ENCODE measurements around the gene SPPL3.
A peak's percentile ranks its signal among the peaks of the same experiment; 100 is the strongest.

Gene SPPL3

GRCh38 chr12:120725151-120725658 lies 179.0 kb downstream of the SPPL3 start:
- POLR2A ChIA-PET, result interaction anchor here (0.7 to 1.0 kb wide), 3 partner anchors 14 to 144 kb away, joined by 3 to 4 read pairs (median 4); partner anchors contain the start of gene POP5
- TF ChIP-seq ZNF335 (tag by site-specific recombination; conservative IDR thresholded peaks at IDR 0.05) (peak; percentile 83), HOXC10 (CRISPR knock-in tag; IDR thresholded peaks at IDR 0.05) (no peak), ZNF585B (tag by site-specific recombination; IDR thresholded peaks at IDR 0.05) (no peak)

GRCh38 chr12:120724720-120725119 lies 179.4 kb downstream of the SPPL3 start:
- TF ChIP-seq ZNF692 (tag by site-specific recombination; IDR thresholded peaks at IDR 0.05) (no peak), ZFHX2 (tag by site-specific recombination; conservative IDR thresholded peaks at IDR 0.05) (peak; percentile 91), EGR2 (tag by site-specific recombination; IDR thresholded peaks at IDR 0.05; ENCODE audit: low read depth) (peak; percentile 72)
- CTCF ChIA-PET, result interaction anchor here (0.7 to 1.2 kb wide), 3 partner anchors 10 to 247 kb away, joined by 3 to 6 read pairs (median 4); no protein-coding TSS in a partner anchor
- POLR2A ChIA-PET, result interaction anchor here (0.7 to 1.0 kb wide), 3 partner anchors 13 to 143 kb away, joined by 3 to 4 read pairs (median 4); partner anchors contain the start of gene POP5
- H3K4me1 ChIP-seq (ENCODE audit: control insufficient read depth, insufficient read depth, low read length), result no peaks in the 10 kb centered on the region; the same call in none of the 2 replicates
- no peak overlapping the region for H3K4me3 ChIP-seq (ENCODE audit: low read depth, low read length)
- H3K36me3 ChIP-seq (ENCODE audit: control insufficient read depth in 2 of 2, insufficient read depth in 1 of 2, low read length in 2 of 2), result peaks cover 29 to 74% of the 10 kb centered on the region in 2 experiments
- no peaks in the 10 kb centered on the region for H3K9me3 ChIP-seq (ENCODE audit: control insufficient read depth, insufficient read depth, low read depth, low read length)
- H3K27ac ChIP-seq (ENCODE audit: extremely low read depth, low read depth, low read length), result no peak overlapping the region

More at GRCh38 chr12:120725151-120725658, 179.0 kb downstream of the SPPL3 start:
- no peaks in the 10 kb centered on the region; the same call in none of the 2 replicates for H3K4me1 ChIP-seq (ENCODE audit: control insufficient read depth, insufficient read depth, low read length)
- peak overlapping the region; percentile 32; the same call in 1 of the 2 replicates for H3K27ac ChIP-seq (ENCODE audit: extremely low read depth, low read depth, low read length)
- peaks cover 26 to 73% of the 10 kb centered on the region in 2 experiments for H3K36me3 ChIP-seq (ENCODE audit: control insufficient read depth in 2 of 2, insufficient read depth in 1 of 2, low read length in 2 of 2)
- CTCF ChIA-PET, result interaction anchor here (0.7 to 1.2 kb wide), 3 partner anchors 11 to 247 kb away, joined by 3 to 6 read pairs (median 4); no protein-coding TSS in a partner anchor
- H3K9me3 ChIP-seq (ENCODE audit: control insufficient read depth, insufficient read depth, low read depth, low read length), result no peaks in the 10 kb centered on the region
- peak overlapping the region; percentile 64 for H3K4me3 ChIP-seq (ENCODE audit: low read depth, low read length)

- Histone ChIP-seq H3K4me3 (ENCODE audit: low read depth, low read length) (no peak overlapping the region), H3K4me1 (ENCODE audit: control insufficient read depth, insufficient read depth, low read length) (no peaks in the 10 kb centered on the region; the same call in none of the 2 replicates), H3K36me3 (ENCODE audit: control insufficient read depth in 2 of 2, insufficient read depth in 1 of 2, low read length in 2 of 2) (peaks cover 41 to 79% of the 10 kb centered on the region in 2 experiments), H3K27ac (ENCODE audit: extremely low read depth, low read depth, low read length) (no peak overlapping the region), H3K9me3 (ENCODE audit: control insufficient read depth, insufficient read depth, low read depth, low read length) (no peaks in the 10 kb centered on the region)
- CTCF ChIA-PET, result no interaction called here
- POLR2A ChIA-PET, result no interaction called here
- TF ChIP-seq OVOL3 (tag by site-specific recombination; IDR thresholded peaks at IDR 0.05), result no peak
- no peak for TF ChIP-seq AEBP2 (tag by site-specific recombination; IDR thresholded peaks at IDR 0.05; ENCODE audit: borderline replicate concordance)
- no peak for TF ChIP-seq ZNF670 (tag by site-specific recombination; IDR thresholded peaks at IDR 0.05; ENCODE audit: low read depth)
- TF ChIP-seq ZNF610 (tag by site-specific recombination; IDR thresholded peaks at IDR 0.05; ENCODE audit: borderline replicate concordance), result no peak
- no peak for TF ChIP-seq KLF7 (tag by site-specific recombination; IDR thresholded peaks at IDR 0.05; ENCODE audit: borderline replicate concordance)
- TF ChIP-seq ZNF580 (tag by site-specific recombination; IDR thresholded peaks at IDR 0.05), result no peak
- no peak for TF ChIP-seq SP2 (tag by site-specific recombination; IDR thresholded peaks at IDR 0.05)
- no peak for TF ChIP-seq YY2 (tag by site-specific recombination; IDR thresholded peaks at IDR 0.05)
- no peak for TF ChIP-seq HIC1 (tag by site-specific recombination; IDR thresholded peaks at IDR 0.05)
- no peak for TF ChIP-seq BCL11B (tag by site-specific recombination; IDR thresholded peaks at IDR 0.05; ENCODE audit: low read depth)
- TF ChIP-seq IKZF3 (tag by site-specific recombination; IDR thresholded peaks at IDR 0.05), result no peak
- no peak for TF ChIP-seq BCL11A (tag by site-specific recombination; IDR thresholded peaks at IDR 0.05; ENCODE audit: low read depth)
- TF ChIP-seq ZNF624 (tag by site-specific recombination; IDR thresholded peaks at IDR 0.05), result no peak
Observed at GRCh38 chr12:120722784-120723183, 181.4 kb downstream of the SPPL3 start.

Measured in HEK293 (cell line).